PFSK-1 (cell line): ENCODE measurements around the gene SERPINI1.

Experiments used
- POLR2AphosphoS5 ChIP-seq: IDR thresholded peaks from 2 replicates; pipeline ENCODE4 v1.6.1; 2012; ENCODE audit warnings: low read depth, mild to moderate bottlenecking, control low read depth, low read length, moderate library complexity
- SIN3A ChIP-seq: IDR thresholded peaks from 2 replicates; pipeline ENCODE4 v1.6.1; 2012; ENCODE audit warnings: mild to moderate bottlenecking, low read length, moderate library complexity, borderline replicate concordance; ENCODE audit not compliant: insufficient read depth
- TF ChIP-seq, protein P1 (sequence below), 2 experiments: IDR thresholded peaks; 2 replicates each; pipeline versions ENCODE4 v1.6.1 to v1.8.0; 2011 to 2012; ENCODE audit warnings: low read depth in 2 of 2, low read length in 2 of 2, control low read depth in 1 of 2, inconsistent platforms in 1 of 2, mild to moderate bottlenecking in 1 of 2, moderate library complexity in 1 of 2; ENCODE audit not compliant: insufficient read depth in 1 of 2

GRCh38 chr3:167814441-167814951 is 79.0 kb downstream of the SERPINI1 start:
- TF ChIP-seq SIN3A (no peak), POLR2AphosphoS5 (no peak)
- TF ChIP-seq, protein P1, sequence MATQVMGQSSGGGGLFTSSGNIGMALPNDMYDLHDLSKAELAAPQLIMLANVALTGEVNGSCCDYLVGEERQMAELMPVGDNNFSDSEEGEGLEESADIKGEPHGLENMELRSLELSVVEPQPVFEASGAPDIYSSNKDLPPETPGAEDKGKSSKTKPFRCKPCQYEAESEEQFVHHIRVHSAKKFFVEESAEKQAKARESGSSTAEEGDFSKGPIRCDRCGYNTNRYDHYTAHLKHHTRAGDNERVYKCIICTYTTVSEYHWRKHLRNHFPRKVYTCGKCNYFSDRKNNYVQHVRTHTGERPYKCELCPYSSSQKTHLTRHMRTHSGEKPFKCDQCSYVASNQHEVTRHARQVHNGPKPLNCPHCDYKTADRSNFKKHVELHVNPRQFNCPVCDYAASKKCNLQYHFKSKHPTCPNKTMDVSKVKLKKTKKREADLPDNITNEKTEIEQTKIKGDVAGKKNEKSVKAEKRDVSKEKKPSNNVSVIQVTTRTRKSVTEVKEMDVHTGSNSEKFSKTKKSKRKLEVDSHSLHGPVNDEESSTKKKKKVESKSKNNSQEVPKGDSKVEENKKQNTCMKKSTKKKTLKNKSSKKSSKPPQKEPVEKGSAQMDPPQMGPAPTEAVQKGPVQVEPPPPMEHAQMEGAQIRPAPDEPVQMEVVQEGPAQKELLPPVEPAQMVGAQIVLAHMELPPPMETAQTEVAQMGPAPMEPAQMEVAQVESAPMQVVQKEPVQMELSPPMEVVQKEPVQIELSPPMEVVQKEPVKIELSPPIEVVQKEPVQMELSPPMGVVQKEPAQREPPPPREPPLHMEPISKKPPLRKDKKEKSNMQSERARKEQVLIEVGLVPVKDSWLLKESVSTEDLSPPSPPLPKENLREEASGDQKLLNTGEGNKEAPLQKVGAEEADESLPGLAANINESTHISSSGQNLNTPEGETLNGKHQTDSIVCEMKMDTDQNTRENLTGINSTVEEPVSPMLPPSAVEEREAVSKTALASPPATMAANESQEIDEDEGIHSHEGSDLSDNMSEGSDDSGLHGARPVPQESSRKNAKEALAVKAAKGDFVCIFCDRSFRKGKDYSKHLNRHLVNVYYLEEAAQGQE (IDR thresholded peaks at IDR 0.05; ENCODE audit: insufficient read depth in 1 of 2, low read depth in 2 of 2, low read length in 2 of 2) = no peak
